Stimulated activated CD8-positive, alpha-beta memory T cell treated with anti-CD3 and anti-CD28 coated beads, Interleukin-12 subunit alpha, Interleukin-12 subunit beta, amount 100 ng/mL, for 4 hours (primary cell): ENCODE measurements around the gene TOM1L2.

Experiments used
- DNase-seq: peaks from one replicate; pipeline ENCODE4 v3.0.0-alpha.2; 2020; ENCODE audit warnings: low read depth

The TOM1L2 gene

DNA sequence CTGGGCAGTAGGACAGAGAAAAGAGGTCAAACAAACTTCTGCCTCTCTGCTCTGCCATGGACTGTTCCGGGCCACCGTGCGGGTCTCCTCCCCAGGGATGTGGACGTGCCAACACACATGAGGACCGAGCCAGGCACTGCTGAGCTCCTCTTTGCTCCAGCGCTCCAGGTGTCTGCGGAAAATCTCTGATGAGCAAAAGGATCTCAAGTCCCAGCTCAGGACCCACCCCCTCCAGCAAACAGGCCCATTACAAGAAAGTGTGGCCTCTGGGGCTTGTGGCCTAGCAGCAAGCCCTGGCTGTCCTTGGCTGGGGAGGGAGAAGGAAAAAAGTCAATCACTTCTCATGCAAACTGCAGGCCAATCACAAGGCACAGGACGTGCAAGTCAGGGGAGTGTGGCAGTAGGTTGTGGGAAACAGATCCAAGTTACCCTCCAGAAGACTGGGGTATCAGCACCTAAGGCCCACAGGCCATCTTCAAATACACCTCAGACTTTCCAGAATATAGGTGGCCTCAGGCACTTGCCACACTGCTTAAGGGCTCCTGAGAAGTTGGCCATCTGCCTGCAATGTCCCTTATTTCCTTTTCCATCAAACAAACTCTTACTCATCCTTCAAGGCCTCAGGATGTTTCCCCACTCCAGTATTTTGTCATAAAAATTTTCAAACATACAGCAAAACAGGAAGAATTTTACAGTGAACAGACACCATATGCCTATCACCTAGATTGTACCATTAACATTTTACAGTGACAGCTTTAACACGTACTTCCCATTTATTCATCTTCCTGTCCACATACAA, 99.5 kb downstream of the TOM1L2 start:
- no peak for DNase-seq

DNA sequence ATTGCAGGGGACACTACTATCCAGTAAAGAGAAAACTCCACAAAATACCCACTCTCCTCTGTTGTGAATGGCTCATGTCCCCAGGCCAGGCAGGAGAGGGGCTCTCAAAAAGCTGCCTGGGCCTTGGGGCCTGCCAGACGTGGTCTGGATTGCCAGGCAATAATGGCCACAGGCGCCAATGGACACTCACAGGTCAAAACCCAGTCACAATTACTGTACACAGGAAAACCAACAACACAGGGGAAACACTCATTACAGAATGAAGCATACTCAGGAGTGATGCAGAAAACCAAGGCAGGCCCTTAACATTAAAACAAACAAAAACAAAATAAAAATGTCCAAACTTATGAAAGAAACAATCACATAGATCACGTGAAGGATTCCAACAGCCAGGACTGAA, 100.3 kb downstream of the TOM1L2 start:
- no peak for DNase-seq

DNA sequence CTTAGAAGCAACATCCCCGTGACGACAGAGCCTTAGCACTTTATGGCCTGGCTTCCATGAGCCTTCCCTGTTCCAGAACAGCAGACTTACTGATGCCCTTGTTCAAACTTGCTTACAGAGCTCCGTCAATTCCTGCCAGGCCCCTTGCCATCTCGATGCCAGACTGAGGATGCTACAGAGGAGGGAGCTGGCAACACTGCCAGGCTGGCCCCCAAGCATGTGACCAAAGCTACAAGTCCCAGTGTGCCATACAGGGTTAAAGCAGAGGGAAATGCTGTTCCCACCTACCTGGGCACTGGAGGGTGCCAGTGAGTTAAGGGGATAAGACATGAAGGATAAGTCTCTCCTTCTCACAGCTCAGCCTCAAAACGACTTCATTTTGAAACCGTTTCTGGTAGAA, 102.0 kb downstream of the TOM1L2 start:
- DNase-seq, result no peak

DNA sequence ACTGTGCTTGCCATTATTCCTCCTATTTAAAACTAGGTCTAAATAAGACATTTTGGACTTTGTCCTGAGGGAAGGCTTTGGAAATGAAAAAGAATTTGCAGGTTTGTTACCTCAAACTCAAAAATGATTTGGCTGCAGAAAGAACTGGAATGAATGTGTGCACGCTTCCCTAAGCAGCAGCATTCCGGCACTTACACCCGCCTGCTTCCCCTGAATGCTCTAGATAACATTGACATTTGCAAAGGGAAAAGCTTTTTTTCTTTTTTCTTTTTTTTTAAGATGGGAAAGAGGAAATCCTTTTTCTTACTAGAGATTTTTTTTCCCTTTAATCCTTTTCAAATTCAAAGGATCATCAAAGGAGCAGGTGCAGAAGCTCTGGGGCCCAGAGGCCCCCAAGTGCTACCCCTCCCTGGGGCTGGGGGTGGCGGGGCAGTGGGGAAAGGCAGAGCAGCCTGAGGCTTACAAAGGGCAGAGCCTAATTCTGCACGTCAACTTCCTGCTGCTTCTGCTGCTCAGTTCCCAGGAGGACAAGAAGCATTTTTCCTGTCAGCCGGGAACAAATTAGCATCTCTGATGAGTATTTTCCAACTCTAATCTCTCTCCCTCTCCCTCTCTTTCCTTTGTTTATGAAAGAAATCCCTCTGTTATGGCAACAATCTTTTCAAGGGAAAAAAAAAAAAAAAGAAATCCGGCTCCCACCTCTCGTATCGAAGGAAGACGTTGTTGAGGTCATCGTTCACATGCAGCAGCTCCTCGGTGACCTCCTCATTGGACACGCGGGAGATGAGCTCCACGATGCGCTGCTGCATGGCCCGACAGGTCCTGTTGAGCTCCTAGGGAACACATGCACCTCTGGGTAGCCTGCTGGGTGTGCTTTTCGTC, 103.3 kb downstream of the TOM1L2 start:
- DNase-seq, result no peak

DNA sequence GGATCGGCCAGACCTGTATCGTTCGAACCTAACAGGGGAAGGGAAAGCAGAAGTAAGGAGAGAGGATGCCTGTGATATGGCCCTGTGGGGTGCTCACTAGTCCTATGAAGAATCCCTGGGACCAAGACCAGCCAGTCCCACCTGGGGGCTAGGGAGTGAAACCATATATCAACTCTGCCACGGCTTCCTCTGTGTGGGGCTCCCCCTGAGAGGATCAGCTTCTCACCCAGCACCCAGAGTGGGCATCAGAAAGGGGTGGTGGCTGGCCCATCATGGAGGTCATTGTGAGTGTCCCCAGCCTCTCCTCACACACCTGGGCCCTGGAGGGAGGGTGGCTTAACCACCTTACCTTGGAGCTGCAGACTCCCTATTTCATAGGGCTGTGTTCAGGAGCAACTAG, 105.3 kb downstream of the TOM1L2 start:
- DNase-seq, result no peak

DNA sequence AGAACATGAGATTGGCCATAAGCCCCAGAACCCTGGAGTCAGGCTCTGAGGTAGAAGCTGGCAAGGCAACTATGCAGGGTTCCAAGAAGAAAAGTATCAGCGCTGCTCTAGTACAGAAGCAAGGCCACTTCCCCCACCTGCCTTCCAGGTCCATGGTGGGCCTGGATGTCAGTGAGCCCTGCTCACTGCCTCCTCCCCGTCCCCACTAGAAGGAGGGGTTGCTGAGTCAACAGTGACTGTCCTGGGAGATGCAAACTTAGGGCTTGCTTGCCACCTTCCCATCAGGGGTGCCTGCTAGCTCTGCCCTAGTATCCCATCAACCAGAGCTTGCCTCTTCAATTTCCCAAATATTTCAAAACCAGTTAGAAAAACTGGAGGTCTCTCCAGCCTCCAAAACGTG, 105.8 kb downstream of the TOM1L2 start:
- no peak for DNase-seq

DNA sequence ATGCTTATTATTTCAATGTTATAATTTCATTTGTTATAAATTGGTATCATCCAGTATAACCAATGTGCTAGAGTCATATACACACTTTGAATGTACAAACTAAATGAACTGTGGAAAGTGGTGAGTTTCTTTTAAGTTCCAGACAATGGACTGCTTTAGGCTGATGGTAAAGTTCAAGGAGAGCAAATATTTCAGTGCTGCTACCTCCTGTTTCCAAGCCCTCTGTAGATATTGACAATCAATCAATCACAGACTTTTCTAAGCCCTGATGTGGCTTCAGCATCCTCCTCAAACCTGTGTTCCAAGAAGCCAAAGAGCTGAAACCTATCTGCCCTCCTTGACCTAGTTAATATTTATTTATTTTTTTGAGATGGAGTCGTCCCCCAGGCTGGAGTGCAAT, 107.2 kb downstream of the TOM1L2 start:
- no peak for DNase-seq

DNA sequence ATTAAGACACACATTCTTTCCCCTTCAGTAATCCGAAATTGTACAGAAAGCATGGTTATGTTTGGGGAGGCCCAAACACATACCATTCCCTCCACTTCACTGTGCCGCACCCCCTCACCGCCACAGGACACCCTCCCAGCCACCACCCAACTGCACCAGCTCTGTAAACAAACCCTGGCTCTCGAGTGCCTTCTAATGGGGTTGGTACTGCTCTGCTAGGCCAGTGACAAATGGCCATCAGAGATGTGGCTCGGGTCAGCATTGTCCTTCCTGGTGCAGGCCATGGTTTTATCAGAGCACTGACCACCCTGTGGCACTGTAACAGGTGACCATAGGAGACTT, 111.5 kb downstream of the TOM1L2 start:
- no peak for DNase-seq

DNA sequence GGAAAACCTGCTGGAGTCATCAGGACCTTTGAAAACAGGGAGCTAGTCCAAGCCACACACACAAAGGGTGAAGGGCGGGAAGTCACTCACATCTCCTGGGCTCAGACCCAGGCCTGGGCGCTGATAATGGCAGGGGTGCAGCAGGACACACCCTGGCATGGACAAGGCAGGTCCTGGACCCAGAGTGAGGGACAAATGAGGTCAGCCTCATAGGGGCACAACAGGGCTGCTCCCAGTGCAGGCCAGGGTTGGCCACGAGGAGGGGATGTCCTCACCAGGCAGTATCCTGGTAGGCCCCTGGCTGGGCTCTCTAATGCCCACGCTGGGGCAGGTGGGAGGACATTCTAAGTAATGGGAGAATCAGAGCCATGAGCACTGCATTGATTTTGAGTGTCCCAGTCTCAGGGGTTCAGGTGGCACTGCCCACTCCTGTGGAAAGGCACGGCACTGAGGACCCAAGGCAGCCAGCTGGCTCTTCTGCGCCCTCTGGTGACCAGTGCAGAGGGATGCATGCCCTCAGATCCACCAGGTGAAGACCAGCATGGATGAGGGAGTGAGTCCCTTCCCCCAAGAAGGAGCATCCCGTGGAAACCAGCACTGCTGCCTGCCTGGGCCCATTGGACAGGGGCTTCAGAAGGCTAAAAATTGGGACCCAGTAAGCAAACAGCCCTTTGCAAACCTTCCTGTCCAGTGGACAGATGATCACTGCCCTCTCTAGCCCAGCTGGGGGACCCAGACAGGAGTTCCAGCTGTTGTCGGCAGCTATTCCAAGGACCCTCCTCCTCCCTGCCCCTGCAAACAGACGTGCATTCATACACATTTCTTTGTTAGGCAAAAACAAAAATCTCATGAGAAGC, 112.1 kb downstream of the TOM1L2 start:
- DNase-seq, result peak; percentile 49

DNA sequence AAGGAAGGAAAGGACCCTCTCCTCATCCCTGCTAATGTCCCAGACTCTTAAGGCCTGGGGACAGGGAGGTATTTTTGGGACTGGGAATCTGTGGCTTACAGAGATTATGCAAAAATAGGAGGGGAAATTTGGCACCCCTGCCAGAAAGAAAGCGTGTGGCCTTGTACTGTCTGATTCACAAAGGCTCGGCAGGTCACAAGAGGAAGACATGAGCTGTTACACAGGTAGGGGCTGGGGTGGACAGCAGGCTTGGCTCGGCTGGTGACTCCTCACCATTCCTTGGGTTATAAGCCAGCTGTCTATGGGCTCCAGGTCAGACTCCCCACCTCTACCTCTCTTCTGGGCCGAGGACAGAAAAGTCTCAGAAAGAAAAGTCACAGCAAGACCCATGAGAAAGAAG, 114.7 kb downstream of the TOM1L2 start:
- no peak for DNase-seq

DNA sequence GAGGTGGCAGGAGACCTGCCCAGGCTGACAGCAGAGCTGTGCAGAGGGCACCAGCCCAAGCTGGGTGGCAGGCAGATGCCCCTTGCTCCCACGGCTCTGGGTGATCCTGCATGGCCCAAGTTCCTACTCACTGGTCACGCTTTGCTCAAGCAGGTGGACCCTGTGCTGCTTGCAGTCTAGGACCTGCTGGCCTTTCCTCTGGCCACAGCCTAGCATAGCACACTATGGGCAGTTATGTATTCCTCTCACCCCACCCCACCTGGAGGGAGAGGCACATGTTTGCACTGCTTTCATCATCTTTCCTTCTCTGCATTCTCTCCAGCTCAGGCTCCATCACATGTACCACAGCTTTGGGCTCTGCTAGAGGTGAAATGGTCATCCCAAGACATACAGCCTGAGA, 115.8 kb downstream of the TOM1L2 start:
- DNase-seq, result no peak

DNA sequence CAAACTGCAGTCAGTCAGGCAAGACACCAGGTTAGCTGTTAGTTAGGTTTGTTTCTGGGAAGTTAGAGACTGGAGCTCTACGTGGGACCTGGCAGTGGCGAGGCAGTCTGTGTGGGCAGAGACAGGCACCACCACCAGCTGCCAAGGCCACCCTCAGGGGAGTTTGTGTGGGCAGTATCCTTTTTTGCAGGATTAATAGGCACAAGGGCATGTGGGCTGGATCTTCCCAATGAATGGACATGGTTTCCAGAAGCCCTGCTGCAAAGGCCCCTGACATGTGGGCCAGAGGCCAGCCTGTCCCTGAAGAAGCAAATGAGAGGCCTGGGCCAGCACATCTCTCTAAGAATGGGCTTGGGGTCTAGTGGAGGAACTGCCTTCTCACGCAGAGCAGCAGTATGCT, 116.2 kb downstream of the TOM1L2 start:
- DNase-seq, result no peak

DNA sequence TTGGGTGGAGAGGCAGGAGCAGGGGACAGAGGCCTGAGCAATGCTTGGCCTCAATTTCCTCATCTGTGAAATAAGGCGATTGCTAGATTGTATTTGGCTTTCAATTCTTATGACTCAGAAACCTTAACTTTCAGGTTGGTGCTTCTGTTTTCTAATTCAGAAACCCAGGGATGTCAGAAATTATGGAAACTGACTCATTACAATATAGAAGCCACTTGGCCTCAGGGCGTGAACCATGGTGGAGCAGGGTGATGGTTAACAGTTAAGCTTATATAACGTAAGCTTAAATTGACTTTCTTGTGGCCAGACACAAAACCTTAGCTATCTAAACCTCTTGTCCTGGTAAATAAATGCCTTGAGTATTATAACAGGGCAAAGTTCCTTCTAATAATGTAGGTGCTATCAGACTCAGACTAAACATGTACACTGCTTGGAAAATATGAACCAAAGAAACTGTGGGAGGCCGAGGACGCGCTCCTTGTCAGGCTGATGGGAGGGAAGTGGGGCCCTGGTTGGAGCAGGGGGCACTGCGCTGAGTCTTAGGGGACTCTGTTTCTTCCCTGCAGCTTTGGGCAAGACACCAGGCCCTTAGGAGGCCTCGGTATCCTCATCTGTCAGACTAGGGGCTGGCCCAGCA, 118.3 kb downstream of the TOM1L2 start:
- no peak for DNase-seq

DNA sequence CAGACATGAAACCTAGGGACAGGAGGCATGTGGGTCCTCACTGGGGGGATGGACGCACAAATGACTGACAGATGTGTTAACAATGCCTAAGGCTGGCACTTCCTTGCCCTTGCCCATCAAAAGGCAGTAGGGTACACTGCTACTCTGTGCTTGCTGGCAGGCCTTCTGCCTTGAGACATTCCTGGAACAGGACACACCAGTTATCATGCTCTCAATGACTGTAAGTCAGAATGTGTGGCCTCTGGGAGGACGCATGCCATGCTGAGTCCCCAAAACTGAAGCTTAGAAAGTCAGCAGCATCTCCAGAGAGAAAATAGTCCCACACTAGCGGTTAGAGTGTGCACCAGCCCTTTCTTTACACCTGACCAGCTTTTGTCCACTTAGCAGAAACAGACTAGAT, 119.3 kb downstream of the TOM1L2 start:
- DNase-seq, result no peak

DNA sequence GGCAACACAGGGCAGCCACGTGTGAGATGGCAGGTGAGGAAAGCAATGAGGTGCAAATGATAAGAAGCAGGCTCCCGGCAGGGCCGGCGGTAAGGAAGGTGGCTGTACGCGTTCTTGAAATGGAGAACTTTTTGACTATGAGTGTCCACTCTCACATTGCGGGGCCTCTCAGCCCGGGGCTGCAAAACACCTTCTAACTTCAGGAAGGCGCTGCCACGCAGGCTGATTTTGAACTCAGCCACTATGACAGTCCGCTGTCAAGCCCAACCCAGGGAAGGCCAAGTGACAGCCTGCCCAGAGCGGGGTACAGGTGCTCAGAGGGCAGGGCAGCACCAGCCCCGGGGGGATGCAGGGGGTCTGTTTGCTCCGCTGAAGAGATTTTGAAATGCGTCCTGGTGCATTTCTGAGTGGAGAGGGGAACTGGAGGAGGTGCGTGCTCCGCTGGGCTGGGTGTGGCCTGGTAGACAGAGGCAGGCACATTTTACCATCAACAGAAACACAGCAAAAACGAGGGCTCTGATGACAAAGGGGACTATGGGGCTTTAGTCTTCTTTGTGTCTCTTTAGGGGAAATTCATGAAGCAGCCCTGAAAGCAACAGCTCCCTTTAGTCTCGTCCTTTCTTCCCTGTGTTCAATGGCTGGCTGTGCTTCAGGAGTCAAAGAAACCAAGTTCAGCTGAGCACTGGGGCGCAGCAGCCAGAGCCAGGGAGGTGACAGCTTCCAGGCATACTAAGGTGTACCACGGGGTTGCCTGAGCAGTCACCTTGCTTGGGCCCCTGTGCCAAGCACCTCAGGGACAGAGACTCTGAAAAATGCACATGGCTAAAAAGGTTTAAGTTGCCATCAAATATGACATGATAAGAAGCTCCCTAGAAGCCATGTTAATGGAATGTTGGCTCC, 120.8 kb downstream of the TOM1L2 start:
- DNase-seq, result no peak

DNA sequence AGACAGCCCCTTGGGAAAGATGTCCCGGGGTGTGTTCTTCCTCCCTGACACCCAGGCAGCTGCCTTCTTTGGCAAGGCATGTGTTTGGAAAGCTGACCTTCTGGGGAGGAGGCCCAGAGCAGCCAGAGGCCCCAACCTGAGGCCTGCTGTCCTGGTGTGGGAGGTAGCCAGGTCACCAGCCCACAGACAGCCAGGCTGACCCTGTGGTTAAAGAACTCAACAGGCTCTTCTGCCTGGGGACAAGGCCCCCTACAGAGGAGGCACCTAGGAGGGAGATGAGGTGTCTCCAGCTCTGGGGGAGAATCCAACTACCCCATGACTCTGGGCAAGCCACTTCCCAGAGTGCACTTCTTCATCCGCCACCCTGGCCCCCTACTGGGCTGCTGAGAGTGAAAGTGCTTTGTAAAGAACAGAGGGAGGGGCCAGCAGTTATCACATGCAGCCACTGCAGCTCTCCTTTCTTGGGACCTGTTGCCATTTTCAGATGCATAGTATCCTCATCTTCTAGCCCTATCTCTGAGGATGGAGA, 122.3 kb downstream of the TOM1L2 start:
- peak; percentile 37 for DNase-seq

DNA sequence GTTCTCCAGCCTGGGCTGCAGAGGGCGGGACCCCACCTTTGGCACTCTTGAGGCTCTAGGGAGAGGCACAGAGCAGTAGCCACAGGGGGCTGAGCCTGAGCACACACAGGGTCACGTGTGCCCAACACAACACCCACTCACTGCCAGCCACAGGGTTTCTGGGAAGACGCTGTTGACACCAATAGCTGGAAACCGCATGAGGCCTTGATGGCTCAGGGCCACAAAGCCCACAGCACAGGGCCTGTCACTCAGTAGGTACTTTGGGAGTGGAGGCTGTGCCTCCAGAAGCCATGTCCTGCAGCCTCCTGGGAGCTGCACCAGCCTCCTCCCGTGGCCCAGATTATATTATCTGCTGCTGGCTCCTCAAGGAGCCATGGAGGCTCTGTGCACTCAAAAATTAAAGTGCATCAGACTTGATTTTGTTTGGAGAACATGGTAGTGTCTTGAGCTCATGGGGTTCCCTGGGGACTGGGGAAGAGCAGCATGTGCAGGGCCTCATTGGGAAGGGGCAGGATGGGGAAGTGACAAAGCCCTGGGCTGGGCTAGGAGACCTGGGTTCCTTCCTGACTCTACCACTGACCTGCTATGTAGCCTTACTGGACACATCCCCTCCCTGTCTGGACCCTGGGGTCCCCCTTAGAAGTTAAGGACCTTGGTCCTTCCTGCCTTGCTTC, 122.9 kb downstream of the TOM1L2 start:
- DNase-seq, result peak; percentile 71

DNA sequence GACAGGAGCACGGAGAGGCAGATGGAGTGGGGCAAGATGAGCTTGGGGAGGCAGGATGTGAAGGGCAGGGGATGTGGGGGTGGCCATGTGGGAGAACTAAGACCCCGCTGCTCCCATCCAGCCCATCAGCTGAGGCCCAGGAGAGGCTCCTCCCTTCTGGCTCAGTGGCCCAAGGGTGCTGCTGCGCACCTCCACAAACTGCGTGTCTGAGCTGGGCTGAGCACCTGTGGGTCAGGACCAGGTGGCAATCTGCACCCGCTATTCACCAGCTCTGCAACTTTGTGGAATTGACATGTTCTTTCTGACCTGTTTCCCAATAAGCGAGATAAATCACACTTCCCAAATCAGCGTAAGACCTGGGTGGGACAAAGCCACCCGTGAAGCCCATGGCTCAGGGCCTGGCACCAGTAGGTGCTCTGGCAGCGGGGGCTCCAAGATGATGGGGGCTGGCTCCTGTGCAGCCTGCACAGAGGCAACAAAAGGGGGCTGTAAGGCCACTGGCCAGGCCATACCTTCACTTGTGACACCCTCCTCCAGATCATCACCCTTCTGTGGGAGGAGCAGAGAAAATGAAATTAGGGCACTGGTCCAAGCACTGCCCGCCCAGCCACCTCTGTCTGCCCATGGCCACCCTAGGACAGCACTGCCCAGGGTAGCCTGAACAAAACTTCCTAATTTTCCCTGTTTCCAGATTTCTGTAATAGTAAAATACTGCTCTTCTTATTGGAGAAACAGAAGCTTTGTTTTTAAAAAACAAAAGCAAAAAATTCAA, 123.7 kb downstream of the TOM1L2 start:
- no peak for DNase-seq

DNA sequence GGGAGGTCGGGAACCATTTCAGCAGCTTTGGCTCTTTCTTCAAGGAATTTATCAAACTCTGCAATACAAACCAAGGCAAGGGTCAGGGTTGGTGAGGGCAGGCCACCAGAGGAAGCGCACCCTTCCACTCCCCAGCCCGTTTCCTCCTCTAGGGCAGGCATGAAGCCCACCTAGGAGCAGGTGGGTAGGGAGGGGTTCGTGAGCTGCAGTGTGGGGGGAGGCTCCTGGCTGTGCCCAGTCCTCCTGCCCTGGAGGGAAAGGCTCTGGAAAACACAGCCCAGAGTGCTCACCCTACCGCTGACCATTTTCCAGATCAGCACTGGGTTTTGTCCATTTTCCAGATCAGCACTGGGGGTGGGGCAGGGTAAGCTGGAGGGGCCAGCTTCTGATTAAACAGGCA, 124.5 kb downstream of the TOM1L2 start:
- no peak for DNase-seq
